Cardiac muscle cell (in vitro differentiated cells and primary cell): ENCODE results near the gene ALX4. TPM values are rescaled to one million over a fixed set of nuclear protein-coding genes. Genes with fewer than 3 reads are reported as not detected.

Experiments
- DNase-seq, 2 donors: peaks; one replicate each; pipeline versions ENCODE4 v3.0.0 to v3.0.0-alpha.2; 2010 to 2017; ENCODE audit warnings: low read depth in 1 of 2, low spot score in 1 of 2
- H3K27ac ChIP-seq: fragments of 200-600 bp; sonication (generic); 2 replicates; pipeline ENCODE4 v1.5.1; 2016
- H3K27me3 ChIP-seq: fragments of 200-600 bp; sonication (generic); 2 replicates; pipeline ENCODE4 v1.6.0; 2016; ENCODE audit warnings: control low read depth
- H3K36me3 ChIP-seq: fragments of 200-600 bp; sonication (generic); 2 replicates; pipeline ENCODE4 v1.5.1; 2016; ENCODE audit warnings: control low read depth
- H3K4me1 ChIP-seq: fragments of 200-600 bp; sonication (generic); 2 replicates; pipeline ENCODE4 v1.8.1; 2017; ENCODE audit warnings: low read depth, mild to moderate bottlenecking, mixed run types
- H3K4me3 ChIP-seq: fragments of 200-600 bp; sonication (generic); 2 replicates; pipeline ENCODE4 v1.5.1; 2016; ENCODE audit warnings: mild to moderate bottlenecking
- H3K9me3 ChIP-seq: fragments of 200-600 bp; sonication (generic); 2 replicates; pipeline ENCODE4 v1.5.1; 2017; ENCODE audit warnings: low read depth, mild to moderate bottlenecking, control low read depth
- CTCF ChIP-seq: IDR thresholded peaks from 2 replicates; pipeline ENCODE4 v1.5.1; 2012; ENCODE audit warnings: low read depth, mild to moderate bottlenecking, low read length
- polyA plus RNA-seq: library from polyadenylated mRNA; unstranded; fragments of >200 nt; fragmentation: Nextera tagmentation; extraction: Ambion mirVana; gene quantifications from 2 replicates; pipeline ENCODE4 v1.2.1, GENCODE V29; 2016
- total RNA-seq: library from RNA; depleted of rRNA; stranded (reverse); fragments of >200 nt; gene quantifications from 2 replicates; pipeline ENCODE4 v1.2.3, GENCODE V29; 2016

ALX4 gene
- total and polyA plus RNA-seq, 2 experiments from 2014 or later, result 0.15 TPM; not detected in 1

GRCh38 chr11:44286911-44287310, 23.0 kb downstream of the ALX4 start:
- Histone ChIP-seq H3K27me3 (peaks cover 5% of the 10 kb centered on the region), H3K9me3 (no peaks in the 10 kb centered on the region), H3K27ac (no peak overlapping the region), H3K4me3 (no peak overlapping the region), H3K4me1 (no peaks in the 10 kb centered on the region), H3K36me3 (no peaks in the 10 kb centered on the region)
- no peak for TF ChIP-seq CTCF
- no peak for DNase-seq

GRCh38 chr11:44286268-44286880, 23.6 kb downstream of the ALX4 start:
- no peaks in the 10 kb centered on the region for H3K36me3 ChIP-seq
- no peak overlapping the region for H3K27ac ChIP-seq
- DNase-seq, result peak; percentile 73 to 77
- TF ChIP-seq CTCF, result peak; percentile 97
- H3K27me3 ChIP-seq, result peaks cover 5% of the 10 kb centered on the region
- no peaks in the 10 kb centered on the region for H3K4me1 ChIP-seq
- no peak overlapping the region for H3K4me3 ChIP-seq
- no peaks in the 10 kb centered on the region for H3K9me3 ChIP-seq

DNA sequence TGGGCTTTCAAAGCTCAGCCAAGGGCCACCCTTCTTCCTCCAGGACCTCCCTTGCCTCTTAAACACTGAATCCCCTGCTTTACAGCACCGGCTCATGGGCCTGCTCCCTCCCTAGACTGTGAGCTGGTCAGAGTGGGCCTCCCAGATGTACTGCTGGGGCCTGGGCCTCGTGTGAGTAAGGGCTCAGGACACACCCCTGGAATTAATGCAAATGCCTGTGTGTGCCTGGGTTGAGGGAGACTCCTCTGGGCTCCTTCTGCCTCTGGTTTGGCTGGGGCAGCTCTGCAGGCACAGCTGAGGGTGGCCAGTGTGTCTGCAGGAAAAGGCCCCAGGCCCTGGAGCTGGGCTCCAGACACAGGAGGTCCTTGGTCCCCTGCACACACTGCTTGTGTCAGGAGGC, 24.2 kb downstream of the ALX4 start:
- no peak for TF ChIP-seq CTCF
- no peak for DNase-seq
- H3K27ac ChIP-seq, result no peak overlapping the region

DNA sequence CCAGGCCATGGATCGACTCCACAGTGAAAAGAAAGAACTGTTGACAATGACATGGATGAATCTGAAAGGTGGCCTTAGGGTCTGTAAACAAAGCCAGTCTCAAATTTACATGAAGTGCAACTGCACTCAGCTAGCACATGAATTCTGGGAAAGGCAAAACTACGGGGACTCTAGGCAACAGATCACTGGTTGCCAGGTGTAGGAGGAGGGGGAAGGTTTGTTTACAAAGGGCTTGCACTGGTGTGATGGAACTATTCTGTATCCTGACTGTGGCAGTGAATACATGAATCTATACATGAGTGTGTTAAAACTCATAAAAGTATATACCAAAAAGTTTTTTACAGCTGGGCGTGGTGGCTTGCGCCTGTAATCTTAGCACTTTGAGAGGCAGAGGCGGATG, 27.3 kb downstream of the ALX4 start:
- Histone ChIP-seq H3K27ac (no peak overlapping the region), H3K4me1 (no peaks in the 10 kb centered on the region), H3K4me3 (no peak overlapping the region), H3K9me3 (no peaks in the 10 kb centered on the region), H3K27me3 (no peaks in the 10 kb centered on the region), H3K36me3 (no peaks in the 10 kb centered on the region)
- TF ChIP-seq CTCF, result no peak
- DNase-seq, result no peak

More for the DNA sequence above, 24.2 kb downstream of the ALX4 start:
- peaks cover 3% of the 10 kb centered on the region for H3K27me3 ChIP-seq
- H3K4me3 ChIP-seq, result no peak overlapping the region
- no peaks in the 10 kb centered on the region for H3K9me3 ChIP-seq
- H3K36me3 ChIP-seq, result no peaks in the 10 kb centered on the region
- H3K4me1 ChIP-seq, result no peaks in the 10 kb centered on the region

GRCh38 chr11:44281151-44281550, 28.8 kb downstream of the ALX4 start:
- Histone ChIP-seq H3K4me1 (no peaks in the 10 kb centered on the region), H3K27ac (no peak overlapping the region), H3K36me3 (no peaks in the 10 kb centered on the region), H3K4me3 (no peak overlapping the region), H3K9me3 (no peaks in the 10 kb centered on the region), H3K27me3 (no peaks in the 10 kb centered on the region)
- no peak for TF ChIP-seq CTCF
- no peak for DNase-seq
